Kidney capillary endothelial cell (primary cell): ENCODE data around the gene LTB4R2.

Experiments used
- DNase-seq: peaks from one replicate; pipeline ENCODE4 v3.0.0-alpha.2; 2018; ENCODE audit warnings: low spot score

The LTB4R2 gene

DNA sequence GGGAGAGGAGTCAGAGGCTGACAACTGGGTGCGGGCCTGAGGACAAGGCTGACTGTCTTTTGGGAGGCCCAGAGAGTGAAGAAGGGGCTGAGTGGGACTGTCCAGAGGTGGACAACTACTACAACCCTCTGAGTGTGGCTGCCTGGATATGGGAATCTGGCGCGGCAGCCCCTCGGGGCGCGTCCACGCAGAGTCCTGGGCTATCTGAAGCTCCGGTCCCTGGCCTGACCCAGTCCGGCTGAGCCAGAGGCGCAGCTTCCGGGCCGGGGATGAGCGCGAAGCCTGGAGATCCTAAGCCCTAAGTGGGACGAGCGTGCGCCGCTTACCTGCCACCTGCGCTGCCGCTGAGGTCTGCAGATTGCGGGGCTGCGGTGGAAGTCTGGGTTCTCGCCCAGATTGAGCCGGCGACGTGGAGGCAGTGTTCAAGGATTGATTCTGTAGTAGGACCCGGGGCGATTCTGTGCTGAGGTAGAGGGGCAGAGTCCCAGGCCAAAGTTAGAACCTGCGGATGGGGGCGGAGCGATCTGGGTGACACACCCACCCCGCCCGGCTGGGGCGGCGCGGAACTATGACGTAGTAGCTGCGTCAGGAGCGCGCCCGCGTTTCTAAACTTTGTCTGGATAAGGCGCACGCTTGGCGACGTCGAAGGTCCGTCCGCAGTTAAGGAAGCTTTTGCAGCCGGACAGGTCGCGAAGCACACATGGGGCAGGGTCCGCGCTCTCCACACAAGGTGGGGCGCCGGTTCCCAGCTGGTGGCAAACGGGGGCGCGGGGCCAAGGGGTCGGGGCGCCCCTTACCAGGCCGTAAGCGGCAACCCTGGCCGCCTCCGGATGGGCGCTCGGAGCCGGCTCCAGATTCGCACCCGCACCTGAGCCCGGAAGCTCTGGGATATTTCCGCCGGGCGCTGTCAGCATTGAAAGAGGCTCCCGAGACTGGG lies 10.4 kb upstream of the LTB4R2 start, which contains the start of the genes DHRS1 and NOP9:
DHRS1 (minus strand) TSS at position 526 of the 937 bp plus-strand sequence. CDS start 674 bp downstream, outside the sequence.
NOP9 (plus strand) TSS at position 596 of the 937 bp plus-strand sequence; CDS start at position 701, 105 bp downstream.
- DNase-seq = peak; percentile 86

DNA sequence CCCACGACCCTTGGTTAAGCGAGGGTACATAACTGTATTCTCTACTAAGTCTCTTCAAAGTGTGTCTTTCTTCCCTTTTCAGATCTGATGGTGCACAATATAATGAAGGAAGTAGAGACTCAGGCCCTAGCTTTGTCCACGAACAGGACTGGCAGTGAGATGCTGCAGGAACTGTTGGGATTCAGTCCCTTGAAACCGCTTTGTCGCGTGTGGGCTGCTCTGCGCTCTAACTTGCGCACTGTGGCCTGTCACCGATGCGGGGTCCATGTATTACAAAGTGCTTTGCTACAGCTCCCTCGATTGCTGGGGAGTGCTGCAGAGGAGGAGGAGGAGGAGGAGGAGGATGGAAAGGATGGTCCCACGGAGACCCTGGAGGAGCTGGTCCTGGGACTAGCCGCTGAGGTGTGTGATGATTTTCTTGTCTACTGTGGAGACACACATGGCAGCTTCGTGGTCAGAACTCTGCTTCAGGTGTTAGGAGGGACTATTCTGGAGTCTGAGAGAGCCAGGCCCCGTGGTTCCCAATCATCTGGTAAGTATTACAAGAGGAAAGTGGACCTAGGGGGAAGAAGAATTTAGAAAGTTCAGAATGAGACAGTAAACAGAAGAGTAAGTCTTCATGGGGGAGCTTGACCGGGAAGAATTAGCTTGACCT lies 9.5 kb upstream of the LTB4R2 start:
- DNase-seq = no peak

DNA sequence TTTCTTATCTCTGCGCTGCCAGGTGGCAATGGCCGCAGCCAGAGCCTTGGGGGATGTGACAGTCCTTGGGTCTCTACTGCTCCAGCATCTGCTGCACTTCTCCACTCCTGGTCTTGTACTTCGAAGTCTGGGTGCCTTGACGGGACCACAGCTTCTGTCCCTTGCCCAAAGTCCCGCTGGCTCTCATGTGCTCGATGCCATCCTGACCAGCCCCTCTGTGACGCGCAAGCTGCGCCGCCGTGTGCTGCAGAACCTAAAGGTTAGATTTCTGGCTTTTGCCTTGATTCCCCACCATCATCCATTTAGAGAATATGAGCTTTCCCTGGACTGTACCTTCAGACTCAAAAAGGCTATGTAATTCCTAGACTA lies 5.9 kb upstream of the LTB4R2 start:
- no peak for DNase-seq

DNA sequence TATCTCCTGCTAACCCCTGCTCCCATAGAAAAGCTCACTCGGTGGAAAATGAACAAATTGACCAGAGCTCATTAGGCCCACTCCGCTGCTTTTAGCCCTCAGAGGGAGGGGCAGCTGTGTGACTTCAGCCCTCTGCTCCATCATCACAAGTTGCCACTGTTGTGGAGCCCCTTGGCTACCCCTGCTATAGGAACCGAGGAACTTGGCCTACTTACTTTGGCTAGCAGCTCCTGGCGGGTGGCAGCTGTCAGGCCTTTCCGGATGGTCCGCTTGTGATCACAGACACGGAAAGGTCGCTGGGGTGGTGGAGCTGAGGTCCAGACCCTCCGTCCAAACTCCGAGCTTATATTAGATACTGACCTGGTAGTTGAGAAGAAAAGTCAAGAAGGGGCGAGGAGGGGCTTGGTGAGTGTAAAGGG lies 2.8 kb upstream of the LTB4R2 start:
- no peak for DNase-seq

DNA sequence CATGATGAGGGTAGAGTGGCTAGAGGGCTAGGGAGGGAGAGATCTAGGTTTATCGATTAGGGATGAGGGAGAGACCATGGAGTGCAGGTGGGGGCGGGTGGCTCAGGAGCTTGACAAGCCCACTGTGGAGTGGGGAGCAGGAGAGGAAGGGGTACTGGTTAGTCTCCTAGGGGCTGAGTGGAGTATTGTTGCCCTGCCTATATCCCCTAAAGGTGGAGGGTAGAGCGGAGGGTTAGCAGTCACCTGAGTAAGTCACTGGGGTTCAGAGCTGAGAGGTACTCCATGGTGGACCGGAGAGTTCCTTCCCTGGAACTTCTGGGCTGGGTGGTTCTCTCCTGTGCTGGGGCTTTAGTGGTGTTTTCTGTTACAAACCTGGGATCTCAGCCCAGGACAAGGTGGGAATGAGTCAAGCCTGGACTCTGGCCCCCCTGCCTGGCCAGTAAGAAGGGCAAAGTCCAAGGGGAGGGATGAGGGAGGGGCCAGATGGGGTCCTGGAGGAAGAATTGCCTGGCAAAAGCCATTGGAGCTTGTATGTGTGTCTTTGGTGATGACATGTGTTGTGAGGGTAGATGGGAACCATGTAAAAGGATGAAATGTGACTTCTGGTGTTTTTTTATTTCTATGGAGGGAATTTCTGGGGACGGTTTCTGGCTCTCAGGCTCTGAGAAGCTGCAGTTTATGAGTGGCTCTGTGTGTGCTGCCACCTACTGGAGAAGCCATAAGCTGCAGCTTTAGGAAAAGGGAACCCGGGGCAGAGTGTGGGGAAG lies 2.2 kb upstream of the LTB4R2 start, which contains the start of gene CIDEB:
CIDEB (minus strand) TSS at position 403 of the 767 bp plus-strand sequence; CDS start at position 284, 119 bp downstream.
- DNase-seq = peak; percentile 70

DNA sequence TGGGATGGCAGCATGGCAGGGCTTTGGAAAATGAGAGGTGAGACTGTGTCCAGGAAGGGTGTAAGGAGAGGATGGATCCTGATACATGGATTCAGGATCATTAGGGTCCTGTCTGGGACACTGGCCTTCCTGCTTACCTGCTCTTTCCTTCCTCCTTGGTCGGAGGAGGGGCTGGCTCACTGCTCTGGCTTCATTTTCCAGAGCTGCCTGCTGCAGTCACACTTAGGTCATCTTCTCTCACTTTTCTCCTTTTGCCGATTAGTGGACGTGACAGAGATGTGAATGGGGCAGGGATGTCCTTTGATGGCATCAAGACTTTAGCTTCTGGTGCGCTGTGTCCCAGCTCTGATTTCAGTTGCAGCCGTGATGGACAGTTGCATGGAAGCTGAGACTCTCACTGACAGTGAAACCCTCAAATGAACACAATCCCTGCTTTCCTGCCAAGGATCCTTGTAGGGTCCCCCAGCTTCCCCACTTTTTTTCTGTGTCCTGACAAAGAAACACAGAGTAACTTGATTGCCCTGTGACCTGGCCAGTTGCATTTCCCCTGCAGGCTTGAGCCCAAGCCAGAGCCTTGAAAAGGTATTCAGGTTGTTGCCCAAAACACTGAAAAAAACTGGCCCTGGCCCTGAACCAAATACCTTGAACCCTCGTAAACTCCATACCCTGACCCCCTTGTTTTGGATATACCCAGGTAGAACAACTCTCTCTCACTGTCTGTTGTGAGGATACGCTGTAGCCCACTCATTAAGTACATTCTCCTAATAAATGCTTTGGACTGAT lies 1.4 kb upstream of the LTB4R2 start:
- no peak for DNase-seq

DNA sequence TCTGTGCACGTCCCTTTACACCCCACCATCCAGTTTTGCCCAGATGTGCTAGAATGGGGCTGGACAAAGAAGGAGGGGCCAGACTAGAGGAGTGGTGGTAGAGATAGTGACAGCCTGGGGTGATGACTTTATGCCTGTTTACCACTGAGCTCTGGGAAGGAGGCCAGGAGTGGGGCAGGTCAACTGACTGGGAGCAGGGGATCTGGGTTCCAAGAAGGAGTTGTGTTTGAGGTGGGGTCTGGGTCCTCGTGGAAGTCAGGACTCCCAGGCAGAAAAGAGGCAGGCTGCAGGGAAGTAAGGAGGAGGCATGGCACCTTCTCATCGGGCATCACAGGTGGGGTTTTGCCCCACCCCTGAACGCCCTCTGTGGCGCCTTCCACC lies 315 bp downstream of the LTB4R2 start:
- DNase-seq = no peak

DNA sequence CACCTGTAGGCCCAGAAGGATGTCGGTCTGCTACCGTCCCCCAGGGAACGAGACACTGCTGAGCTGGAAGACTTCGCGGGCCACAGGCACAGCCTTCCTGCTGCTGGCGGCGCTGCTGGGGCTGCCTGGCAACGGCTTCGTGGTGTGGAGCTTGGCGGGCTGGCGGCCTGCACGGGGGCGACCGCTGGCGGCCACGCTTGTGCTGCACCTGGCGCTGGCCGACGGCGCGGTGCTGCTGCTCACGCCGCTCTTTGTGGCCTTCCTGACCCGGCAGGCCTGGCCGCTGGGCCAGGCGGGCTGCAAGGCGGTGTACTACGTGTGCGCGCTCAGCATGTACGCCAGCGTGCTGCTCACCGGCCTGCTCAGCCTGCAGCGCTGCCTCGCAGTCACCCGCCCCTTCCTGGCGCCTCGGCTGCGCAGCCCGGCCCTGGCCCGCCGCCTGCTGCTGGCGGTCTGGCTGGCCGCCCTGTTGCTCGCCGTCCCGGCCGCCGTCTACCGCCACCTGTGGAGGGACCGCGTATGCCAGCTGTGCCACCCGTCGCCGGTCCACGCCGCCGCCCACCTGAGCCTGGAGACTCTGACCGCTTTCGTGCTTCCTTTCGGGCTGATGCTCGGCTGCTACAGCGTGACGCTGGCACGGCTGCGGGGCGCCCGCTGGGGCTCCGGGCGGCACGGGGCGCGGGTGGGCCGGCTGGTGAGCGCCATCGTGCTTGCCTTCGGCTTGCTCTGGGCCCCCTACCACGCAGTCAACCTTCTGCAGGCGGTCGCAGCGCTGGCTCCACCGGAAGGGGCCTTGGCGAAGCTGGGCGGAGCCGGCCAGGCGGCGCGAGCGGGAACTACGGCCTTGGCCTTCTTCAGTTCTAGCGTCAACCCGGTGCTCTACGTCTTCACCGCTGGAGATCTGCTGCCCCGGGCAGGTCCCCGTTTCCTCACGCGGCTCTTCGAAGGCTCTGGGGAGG lies 985 bp downstream of the LTB4R2 start, which contains the start of gene LTB4R:
LTB4R (plus strand) TSS at position 857 of the 959 bp plus-strand sequence. CDS start 4,150 bp downstream, outside the sequence.
- peak; percentile 91 for DNase-seq

DNA sequence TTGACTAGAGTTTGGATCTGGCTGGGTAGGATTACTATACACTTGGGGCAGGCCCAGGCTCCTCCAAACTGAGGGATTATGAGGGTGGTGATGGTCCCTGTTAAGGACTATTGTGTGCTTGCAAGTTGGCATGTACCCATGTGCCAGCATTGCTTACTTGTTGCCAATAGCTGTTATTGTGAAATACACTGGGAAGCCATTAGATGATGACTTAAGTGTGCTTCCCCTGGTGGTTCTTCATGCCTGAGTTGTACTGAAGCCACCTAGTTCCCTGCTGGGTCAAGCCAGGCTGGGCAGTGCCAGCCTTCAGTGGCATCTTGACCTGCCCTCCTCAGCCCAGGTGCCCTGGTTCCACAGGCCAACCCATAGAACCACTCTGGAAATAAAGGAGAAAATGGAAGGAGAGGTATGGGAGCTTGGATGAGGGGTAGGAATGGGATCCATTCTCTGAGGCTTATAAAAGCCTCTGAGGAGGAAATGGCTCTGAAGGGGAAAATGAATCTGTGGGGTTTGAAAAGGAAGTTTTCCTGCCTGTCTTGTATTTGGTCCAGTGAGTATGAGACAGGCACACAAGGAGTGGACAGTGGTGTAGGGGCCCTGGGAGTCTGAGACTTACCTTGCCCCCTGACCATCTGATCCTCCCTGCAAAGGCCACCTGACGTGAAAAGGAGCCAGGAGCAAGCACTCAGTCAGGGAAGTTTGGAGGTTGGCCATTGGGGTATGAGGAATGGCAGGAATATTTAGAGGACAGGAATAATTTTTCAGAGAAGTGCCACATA lies 2.1 kb downstream of the LTB4R2 start:
- DNase-seq = no peak

DNA sequence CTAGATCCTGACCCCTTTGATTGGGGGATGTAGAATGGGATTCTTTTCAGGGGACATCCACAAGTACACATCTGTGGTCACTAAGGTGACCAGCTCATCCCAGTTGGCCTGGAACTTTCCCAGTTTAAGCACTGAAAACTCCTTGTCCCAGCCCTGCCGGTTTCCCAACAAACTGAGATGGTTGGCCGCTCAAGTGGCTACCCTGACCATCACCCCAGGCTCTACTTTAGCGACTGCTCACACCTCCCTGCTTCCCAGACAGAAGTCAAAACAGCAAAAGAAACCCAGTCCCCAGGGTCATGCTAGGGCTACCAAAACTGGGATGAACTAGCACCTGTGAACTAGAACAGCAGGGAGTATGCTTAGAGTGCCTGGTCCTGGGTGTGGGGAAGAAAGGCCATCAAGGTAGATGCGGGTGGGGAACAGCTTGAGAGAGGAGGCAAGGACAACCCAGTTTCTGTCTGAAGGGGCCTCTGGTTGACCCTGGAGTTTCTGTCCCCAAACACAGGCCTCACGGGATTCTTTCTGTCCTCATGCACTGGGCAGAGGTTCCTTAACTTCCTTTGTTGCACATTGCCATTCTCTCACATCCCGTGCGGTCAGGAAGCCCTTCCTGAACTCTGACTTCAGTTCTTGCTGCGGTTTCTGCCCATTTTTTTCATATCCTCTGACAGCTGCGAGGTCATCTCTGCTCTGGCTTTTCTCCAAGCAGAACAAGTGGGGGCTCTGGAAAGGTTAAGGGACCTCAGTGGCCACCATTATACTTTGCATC lies 3.0 kb downstream of the LTB4R2 start:
- peak; percentile 73 for DNase-seq

DNA sequence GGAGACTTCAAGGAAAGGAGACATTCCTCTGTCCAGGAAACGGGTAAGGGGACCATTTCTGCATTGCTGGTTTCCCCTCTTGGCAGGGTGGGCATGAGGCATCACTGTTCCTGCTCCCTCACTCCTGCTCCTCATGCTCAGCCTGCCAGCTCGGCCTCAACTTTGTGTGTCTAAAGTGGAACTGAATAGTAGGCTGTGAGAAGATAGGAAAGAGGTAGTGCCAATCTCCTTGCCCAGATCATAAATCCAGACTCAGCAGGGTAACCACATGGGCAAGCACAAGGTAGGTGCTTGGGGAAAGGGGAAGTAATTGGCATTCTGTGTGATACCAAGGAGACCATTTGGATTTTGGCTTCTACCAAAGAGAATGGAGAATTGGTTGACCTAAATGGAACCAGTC lies 4.0 kb downstream of the LTB4R2 start:
- no peak for DNase-seq

DNA sequence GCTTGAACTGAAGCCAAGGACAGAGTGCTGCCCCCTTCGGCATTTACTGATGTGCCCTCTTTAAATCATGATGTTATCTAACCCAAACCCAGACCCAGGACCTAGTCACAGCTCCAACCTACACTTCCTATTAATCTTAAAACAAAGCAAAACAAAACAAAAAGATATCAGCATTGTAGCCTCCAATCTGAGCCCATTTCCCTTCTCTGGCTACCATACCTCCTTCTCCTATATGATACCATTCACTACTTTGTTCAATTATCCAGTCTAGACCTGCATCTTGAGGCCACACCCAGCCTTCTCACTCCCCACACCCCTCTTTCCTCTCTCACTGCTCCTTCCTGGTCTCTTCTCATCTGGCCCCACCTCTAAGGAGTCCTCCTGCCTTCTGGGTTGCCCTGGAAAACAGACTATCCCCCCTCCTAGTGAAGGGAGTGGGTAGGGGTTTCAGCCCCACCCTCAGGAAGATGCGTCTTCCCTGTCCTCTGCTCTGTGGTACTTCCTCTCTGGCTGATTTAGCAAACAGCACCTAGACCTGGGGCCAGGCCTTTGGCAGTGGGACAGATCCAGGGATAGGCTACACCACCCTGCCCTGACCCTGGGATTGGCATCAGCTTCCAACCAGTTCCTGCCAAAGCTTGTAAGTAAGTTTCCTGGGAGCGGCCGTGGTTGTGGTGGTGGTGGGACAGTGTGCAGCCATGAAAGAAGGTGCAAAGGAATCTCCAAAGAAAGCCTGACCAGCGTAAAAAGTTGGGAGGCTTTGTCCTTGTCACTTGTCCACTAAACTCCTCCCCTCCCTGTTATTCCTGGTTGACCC lies 4.6 kb downstream of the LTB4R2 start:
- DNase-seq = no peak

DNA sequence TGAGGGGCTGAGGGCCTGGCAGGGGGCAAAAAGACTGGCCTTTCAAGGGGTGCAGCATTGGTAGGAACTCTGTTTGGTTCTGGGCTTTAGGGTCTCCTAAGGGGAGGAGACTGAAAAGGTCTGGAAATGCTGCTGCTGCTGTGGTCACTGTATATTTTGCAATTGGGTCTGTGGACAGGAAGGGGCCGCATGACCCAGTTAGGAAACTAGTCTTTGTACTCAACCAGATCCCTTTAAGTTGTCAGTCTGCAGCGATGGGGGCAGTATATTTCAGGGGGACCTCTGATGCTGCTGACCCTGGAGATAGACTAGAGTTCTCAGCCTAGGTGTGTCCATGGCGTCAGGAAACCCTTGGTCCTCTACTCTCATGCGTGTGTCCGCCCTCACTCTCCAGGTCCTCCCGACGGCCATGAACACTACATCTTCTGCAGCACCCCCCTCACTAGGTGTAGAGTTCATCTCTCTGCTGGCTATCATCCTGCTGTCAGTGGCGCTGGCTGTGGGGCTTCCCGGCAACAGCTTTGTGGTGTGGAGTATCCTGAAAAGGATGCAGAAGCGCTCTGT lies 5.4 kb downstream of the LTB4R2 start:
- DNase-seq = no peak

DNA sequence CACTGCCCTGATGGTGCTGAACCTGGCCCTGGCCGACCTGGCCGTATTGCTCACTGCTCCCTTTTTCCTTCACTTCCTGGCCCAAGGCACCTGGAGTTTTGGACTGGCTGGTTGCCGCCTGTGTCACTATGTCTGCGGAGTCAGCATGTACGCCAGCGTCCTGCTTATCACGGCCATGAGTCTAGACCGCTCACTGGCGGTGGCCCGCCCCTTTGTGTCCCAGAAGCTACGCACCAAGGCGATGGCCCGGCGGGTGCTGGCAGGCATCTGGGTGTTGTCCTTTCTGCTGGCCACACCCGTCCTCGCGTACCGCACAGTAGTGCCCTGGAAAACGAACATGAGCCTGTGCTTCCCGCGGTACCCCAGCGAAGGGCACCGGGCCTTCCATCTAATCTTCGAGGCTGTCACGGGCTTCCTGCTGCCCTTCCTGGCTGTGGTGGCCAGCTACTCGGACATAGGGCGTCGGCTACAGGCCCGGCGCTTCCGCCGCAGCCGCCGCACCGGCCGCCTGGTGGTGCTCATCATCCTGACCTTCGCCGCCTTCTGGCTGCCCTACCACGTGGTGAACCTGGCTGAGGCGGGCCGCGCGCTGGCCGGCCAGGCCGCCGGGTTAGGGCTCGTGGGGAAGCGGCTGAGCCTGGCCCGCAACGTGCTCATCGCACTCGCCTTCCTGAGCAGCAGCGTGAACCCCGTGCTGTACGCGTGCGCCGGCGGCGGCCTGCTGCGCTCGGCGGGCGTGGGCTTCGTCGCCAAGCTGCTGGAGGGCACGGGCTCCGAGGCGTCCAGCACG lies 6.1 kb downstream of the LTB4R2 start:
- DNase-seq = no peak

DNA sequence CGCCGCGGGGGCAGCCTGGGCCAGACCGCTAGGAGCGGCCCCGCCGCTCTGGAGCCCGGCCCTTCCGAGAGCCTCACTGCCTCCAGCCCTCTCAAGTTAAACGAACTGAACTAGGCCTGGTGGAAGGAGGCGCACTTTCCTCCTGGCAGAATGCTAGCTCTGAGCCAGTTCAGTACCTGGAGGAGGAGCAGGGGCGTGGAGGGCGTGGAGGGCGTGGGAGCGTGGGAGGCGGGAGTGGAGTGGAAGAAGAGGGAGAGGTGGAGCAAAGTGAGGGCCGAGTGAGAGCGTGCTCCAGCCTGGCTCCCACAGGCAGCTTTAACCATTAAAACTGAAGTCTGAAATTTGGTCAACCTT lies 6.6 kb downstream of the LTB4R2 start:
- DNase-seq = no peak

DNA sequence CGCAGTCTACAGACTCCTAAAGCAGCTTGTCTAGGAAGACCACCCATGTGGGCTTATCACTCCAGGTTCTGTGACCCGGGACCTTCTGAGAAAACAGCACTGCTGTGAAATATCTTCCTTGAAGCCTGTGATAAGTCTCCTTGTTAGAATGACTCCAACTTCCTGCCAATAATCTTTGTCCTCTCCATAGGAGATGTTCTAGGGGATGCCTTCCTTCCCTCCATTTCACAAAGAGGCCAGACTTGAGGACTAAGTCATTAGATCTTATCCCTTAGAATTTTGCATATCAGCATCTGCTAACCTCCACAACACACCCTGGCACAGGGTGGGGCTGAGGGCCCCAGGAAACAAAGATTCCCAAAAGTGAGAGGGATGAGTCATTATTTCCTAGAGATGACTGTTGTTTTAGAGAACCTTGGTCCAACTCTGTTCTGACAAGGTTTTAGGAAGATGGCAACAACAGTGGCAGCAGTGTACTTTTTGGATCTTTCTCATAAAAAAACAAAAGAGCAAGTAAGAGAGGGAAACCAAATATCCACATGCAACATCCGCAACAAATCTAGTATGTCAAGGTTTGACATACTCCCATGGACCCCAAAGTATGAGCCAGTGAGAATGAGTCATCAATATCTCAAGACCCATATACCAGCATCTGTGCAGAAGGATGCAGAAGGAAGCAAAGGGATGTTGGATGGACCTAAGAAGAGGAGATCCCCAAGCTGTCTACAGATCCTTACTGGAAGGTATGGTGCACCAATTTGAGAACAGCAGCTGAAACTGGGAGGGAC lies 7.4 kb downstream of the LTB4R2 start:
- no peak for DNase-seq
